HG02852 (cell line): ENCODE results near the gene TNFSF13B.
"Not testable (repeated sequence)": the region's sequence is repeated elsewhere in the genome, so short reads cannot be mapped to it uniquely, and the experiment has no call there.

Source experiments
- ATAC-seq: cut with Tn5 transposase; IDR thresholded peaks from one replicate; pipeline ENCODE4 v1.9.1; 2021; ENCODE audit warnings: mild to moderate bottlenecking, moderate library complexity; ENCODE audit not compliant: unreplicated experiment

TNFSF13B gene, protein sequence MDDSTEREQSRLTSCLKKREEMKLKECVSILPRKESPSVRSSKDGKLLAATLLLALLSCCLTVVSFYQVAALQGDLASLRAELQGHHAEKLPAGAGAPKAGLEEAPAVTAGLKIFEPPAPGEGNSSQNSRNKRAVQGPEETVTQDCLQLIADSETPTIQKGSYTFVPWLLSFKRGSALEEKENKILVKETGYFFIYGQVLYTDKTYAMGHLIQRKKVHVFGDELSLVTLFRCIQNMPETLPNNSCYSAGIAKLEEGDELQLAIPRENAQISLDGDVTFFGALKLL

DNA sequence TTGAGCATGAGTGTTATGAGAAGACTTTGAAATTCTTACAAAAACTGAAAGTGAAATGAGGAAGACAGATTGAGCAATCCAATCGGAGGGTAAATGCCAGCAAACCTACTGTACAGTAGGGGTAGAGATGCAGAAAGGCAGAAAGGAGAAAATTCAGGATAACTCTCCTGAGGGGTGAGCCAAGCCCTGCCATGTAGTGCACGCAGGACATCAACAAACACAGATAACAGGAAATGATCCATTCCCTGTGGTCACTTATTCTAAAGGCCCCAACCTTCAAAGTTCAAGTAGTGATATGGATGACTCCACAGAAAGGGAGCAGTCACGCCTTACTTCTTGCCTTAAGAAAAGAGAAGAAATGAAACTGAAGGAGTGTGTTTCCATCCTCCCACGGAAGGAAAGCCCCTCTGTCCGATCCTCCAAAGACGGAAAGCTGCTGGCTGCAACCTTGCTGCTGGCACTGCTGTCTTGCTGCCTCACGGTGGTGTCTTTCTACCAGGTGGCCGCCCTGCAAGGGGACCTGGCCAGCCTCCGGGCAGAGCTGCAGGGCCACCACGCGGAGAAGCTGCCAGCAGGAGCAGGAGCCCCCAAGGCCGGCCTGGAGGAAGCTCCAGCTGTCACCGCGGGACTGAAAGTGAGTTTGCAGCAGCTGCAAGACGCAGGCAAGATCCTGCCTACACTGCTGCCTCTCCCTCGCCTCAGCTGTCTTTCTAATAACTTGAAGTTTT, at the start of gene TNFSF13B:
Gene TNFSF13B (plus strand): TSS at position 118 of the 728 bp plus-strand sequence. CDS start 178 bp downstream, at position 296.
- ATAC-seq, result peak; percentile 67

DNA sequence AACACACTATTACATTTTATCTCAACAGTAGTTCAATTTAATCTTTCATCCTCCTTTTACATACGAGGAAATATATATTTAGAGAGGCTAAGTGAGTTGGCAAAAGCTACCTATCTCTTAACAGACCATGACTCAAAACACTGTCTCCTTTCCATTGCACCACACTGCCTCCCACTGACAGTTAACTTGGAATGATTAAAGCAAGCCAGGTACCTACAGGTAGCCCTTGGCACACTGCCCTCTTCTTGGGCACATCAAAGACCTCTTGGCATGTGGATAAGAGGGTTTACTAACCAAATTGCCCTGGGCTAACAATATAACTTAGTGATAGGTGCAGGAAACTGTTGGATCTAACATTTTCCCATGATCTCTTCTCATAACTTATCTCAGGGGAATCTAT, 49.5 kb upstream of the TNFSF13B start:
- ATAC-seq, result no peak

DNA sequence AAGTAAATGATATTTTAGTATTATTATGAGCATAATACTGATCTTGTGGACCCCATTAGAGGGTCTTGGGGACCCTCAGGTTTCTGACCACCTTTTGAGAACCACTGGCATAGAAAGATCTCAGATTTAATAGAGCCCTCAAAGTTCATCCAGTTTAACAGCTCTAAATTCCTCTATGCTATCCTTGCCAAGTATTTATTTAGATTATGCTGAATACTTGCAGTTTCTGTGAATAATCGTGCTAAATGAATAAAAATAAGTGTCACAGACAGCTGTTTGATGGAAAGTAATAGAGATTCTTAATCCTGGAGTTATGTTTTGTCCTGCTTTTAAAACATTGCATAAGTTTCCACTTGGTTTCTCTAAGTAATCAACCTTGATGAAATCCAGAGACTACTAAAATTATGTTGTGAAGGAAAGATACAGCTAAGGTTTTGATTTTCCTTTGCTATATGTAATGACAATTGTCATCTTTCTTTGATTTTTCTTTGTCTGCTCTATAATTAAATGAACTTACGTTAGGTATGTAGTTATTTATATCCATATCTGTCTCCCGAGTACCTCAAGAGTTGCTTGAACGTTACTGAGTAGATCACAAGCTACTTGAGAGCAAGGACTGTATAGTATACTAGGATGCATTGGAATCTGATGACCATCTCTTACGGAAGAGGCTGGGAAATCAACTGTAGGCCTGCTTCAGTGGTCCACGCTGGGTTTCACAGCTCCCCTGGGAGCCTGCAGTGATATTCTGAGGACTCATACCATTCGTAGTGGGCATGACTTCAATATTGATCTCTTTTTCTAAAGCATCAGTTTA, 45.6 kb upstream of the TNFSF13B start:
- ATAC-seq, result no peak

DNA sequence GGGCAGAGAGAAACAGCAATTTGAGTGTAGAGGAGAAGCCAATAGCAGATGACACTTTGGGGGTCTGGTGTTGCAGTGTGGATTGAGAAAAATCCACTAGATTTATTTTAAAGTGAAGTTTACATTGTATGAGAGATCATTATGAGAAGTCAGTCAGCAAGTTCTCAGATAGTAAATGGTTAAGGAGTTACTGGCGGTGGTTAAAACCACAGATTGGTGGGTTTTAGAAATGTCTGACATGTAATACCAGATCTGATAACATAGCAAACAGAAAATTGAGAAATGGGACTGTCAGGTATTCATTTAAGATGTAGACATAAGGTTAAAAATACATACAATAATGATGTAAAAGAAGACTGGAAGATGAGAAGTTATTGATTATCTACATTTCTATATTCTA, 44.1 kb upstream of the TNFSF13B start:
- ATAC-seq, result peak; percentile 60

DNA sequence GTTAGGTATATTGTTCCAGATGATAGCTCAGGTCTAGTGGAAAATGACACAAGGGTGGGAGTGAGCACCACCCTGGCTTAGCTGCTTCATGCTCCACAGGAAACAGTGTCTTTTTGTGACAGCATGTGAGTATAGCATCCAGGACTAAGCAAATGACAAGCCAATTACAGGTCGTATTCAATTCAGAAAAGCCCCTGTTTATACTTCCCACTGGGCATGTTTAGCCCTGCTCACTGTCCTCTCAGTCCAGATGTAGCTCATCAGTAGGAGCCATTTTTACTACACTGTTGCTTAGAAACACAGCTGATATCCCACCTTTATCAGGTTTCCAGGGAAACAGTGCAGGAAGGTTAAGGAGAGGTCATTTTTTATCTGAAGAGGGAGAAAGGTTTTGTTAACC, 43.3 kb upstream of the TNFSF13B start:
- ATAC-seq, result peak; percentile 38

- peak; percentile 37 for ATAC-seq
Observed at GRCh38 chr13:108227651-108228272, 41.8 kb upstream of the TNFSF13B start.

DNA sequence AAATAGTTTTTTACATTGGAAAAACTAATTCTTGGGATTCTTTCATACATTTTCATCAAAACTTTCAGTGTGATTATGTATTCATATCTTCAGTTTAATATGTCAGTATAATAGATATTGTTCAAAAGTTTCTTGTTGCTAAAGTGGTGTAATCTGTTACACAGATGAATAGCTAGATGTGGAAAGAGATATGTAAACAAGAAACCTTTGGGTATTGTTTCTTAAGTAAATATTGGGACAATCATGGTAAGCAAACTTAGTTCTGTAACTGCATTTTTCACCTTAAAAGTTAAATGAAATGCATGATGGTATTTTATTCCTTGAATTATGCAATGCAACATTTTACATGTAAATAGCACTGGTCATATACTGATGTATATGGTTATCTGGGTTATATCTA, 39.1 kb upstream of the TNFSF13B start:
- ATAC-seq, result no peak

DNA sequence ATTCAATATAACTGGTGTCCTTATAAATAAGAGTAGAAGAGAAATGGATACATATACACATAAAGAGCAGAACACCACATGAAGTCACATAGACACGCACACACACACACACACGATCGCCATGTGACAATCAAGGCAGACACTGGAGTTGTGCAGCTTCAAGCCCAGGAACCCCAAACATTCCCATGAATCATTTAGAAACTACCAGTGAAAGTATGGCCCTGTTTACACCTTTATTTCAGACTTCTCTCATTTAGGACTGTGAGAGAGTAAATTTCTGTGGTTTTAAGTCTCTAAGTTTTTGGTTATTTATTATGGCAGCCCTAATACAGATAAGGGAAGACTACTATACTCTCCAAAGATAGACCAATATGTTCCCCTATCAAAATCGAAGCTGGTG, 20.4 kb upstream of the TNFSF13B start:
- ATAC-seq, result peak; percentile 93

- no peak for ATAC-seq
Observed at GRCh38 chr13:108257248-108257647, 12.3 kb upstream of the TNFSF13B start.

- ATAC-seq, result no peak
Observed at GRCh38 chr13:108263621-108264355, 5.7 kb upstream of the TNFSF13B start.

GRCh38 chr13:108266321-108266990, 3.1 kb upstream of the TNFSF13B start:
- no peak for ATAC-seq

DNA sequence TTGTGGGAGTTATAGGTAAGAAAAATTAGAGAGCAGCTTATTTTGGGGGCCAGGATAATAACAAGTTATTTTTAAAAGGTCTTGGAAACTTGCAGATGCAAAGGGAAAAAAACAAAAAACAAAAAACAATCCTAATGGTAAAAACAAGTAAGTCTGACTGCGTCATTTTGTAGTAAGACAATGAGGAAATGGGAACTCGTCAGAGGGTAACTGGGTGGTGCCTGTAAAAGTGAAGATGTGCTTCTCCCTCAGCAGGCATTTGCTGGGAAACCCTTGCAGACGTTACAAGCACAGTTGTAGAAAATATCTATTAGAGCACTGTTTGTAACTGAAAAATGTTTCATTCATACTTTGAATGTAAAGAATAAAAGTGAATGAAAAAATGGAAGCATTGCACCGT, 2.2 kb upstream of the TNFSF13B start:
- ATAC-seq, result no peak

DNA sequence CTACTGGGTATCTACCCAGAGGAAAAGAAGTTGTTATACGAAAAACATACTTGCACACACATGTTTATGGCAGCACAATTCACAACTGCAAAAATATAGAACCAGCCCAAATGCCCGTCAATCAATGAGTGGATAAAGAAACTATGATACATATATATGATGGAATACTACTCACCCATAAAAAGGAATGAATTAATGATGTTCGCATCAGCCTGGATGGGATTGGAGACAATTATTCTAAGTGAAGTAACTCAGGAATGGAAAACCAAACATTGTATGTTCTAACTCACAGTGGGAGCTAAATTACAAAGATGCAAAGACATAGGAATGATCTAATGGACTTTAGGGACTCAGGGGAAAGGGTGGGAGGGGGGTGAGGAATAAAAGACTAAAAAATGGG, 1.7 kb upstream of the TNFSF13B start:
- not testable (repeated sequence) for ATAC-seq

- peak; percentile 11 for ATAC-seq
Observed at GRCh38 chr13:108268466-108269112, 929 bp upstream of the TNFSF13B start.

GRCh38 chr13:108270442-108270841, 924 bp downstream of the TNFSF13B start:
- peak; percentile 11 for ATAC-seq

- no peak for ATAC-seq
Observed at GRCh38 chr13:108272333-108272732, 2.8 kb downstream of the TNFSF13B start.

DNA sequence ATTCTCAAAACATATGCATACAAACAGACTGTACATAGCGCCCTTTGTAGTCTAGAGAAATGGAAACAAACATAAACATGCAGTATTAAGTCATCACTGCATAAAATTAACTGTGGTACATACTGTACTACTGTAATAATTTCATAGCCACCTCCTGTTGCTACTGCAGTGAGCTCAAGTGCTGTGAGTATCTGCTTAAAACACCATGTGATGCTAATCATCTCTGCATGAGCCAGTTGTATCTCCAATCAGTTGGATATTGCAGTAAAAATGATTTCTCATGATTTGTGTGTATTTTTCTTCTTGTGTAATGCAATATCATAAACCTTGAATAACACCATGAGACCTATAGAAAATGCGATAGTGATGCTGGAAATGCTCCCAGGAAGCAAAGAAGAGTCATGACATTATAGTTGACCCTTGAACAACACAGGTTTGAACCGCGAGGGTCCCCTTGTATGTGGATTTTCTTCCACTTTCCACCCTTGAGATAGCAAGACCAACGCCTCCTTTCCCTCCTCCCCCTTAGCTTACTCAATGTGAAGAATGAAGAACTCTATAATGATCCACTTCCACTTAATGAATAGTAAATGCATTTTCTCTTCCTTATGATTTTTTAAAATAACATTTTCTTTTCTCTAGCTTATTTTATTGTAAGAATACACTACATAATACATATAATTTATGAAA, 4.1 kb downstream of the TNFSF13B start:
- ATAC-seq, result no peak

DNA sequence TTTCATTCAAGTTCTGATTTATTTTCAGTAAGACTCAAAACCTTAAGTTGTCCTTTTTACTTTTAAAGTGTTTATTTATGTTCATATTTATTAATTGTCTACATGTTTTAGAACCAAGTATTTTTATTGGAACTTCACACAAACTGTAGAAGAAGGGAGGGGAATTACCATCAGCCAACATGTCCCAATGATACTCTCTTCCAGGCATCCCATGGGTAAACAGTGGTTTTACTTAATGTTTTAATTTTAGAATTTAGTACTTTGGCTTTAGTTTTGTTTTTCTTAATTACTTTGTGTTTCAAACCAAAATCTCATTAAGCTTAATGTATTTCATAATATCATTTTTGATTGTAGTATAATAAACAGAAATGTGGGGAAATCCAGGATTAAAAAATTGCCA, 5.2 kb downstream of the TNFSF13B start:
- ATAC-seq, result no peak

DNA sequence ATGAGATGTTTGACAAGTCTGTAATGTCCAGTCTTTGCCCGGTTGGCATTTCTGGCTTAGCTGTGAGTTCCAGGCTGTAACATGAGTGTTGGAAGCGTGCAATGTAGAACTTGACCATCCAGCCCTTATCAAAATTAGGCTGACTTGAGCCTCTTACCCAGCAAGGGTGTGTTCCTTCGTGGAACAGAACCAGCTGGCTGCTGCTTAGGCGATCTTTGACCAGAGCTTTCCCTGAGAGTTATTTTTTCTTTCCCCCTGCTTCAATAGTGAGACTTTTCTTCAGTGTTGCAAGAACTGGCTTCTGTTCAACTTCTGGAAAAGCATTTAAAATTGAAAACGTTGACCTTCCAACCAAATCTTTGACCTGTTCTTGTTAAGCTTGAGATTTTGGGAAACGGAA, 6.5 kb downstream of the TNFSF13B start:
- ATAC-seq, result no peak
